Breast epithelium (tissue), 4 donors: ENCODE data around the gene ARL4C. TPM values are rescaled to one million over a fixed set of nuclear protein-coding genes. Genes with fewer than 3 reads are reported as not detected.

Experiments
- DNase-seq, 2 donors: peaks; one replicate each; pipeline ENCODE4 v3.0.0-alpha.2; 2019; ENCODE audit warnings: low spot score in 2 of 2
- H3K27ac ChIP-seq, 2 donors: fragments of 200-600 bp; sonication (generic) in 1 of 2; one replicate each; pipeline ENCODE4 v1.5.1; 2016 to 2019; ENCODE audit warnings: mild to moderate bottlenecking in 1 of 2
- H3K27me3 ChIP-seq, 2 donors: fragments of 200-600 bp; sonication (generic) in 1 of 2; one replicate each; pipeline versions ENCODE4 v1.5.1 to v1.6.0; 2017 to 2019; ENCODE audit warnings: control low read depth in 1 of 2, mild to moderate bottlenecking in 1 of 2
- H3K36me3 ChIP-seq: fragments of 200-600 bp; one replicate; pipeline ENCODE4 v1.5.1; 2019
- H3K4me1 ChIP-seq, 2 donors: fragments of 200-600 bp; sonication (generic); one replicate each; pipeline ENCODE4 v1.5.1; 2016 to 2019; ENCODE audit warnings: control low read depth in 1 of 2
- H3K4me3 ChIP-seq, 3 donors: fragments of 200-600 bp; sonication (generic); 1 replicate in 2 of 3; 2 replicates in 1 of 3; pipeline ENCODE4 v1.5.1; 2016 to 2019; ENCODE audit warnings: mild to moderate bottlenecking in 3 of 3, moderate library complexity in 2 of 3
- H3K9me3 ChIP-seq, 2 donors: fragments of 200-600 bp; sonication (generic) in 1 of 2; one replicate each; pipeline ENCODE4 v1.5.1; 2016 to 2019; ENCODE audit warnings: control low read depth in 1 of 2
- CTCF ChIP-seq, 3 donors: fragments of 450-650 bp; IDR thresholded peaks; one replicate each; pipeline ENCODE4 v1.5.1; 2016 to 2017; ENCODE audit warnings: antibody characterized with exemption in 3 of 3, mild to moderate bottlenecking in 3 of 3, moderate library complexity in 3 of 3
- POLR2A ChIP-seq: fragments of 450-650 bp; IDR thresholded peaks from one replicate; pipeline ENCODE4 v1.6.1; 2016; ENCODE audit warnings: antibody characterized with exemption, mild to moderate bottlenecking, moderate library complexity
- POLR2AphosphoS5 ChIP-seq, 3 donors: sonication (generic); formaldehyde crosslinking; IDR thresholded peaks; one replicate each; pipeline ENCODE4 v1.6.1; 2017; ENCODE audit warnings: antibody characterized with exemption in 3 of 3
- intact Hi-C: fragments of 100-400 bp; cut with DNase I; formaldehyde crosslinking; loops from one replicate; pipeline ENCODE4 v1.15.1; 2023; ENCODE audit warnings: low total_unique reads
- total RNA-seq, 3 donors: library from RNA; depleted of rRNA; stranded (reverse); fragments of >200 nt; gene quantifications; one replicate each; pipeline ENCODE4 v1.1.0, GENCODE V29; 2016

ARL4C gene
- total RNA-seq, 3 donors from 2014 or later: 16.1 to 61.0 (median 23.5) TPM

GRCh38 chr2:234448506-234449184 lies 48.2 kb downstream of the ARL4C start:
- Histone ChIP-seq H3K27me3 (no peaks in the 10 kb centered on the region), H3K27ac (peak overlapping the region in 1 of 2 donors; percentile 77), H3K4me3 (no peak overlapping the region), H3K9me3 (no peaks in the 10 kb centered on the region), H3K4me1 (no peaks in the 10 kb centered on the region), H3K36me3 (no peaks in the 10 kb centered on the region)
- intact Hi-C loops: no loop called here
- no peak for TF ChIP-seq CTCF (IDR thresholded peaks at IDR 0.05)
- no peak for TF ChIP-seq POLR2A
- TF ChIP-seq POLR2AphosphoS5 (IDR thresholded peaks at IDR 0.05): no peak
- DNase-seq: no peak

GRCh38 chr2:234447963-234448362 lies 48.9 kb downstream of the ARL4C start:
- peak overlapping the region; percentile 77 to 84 for H3K27ac ChIP-seq
- H3K36me3 ChIP-seq: no peaks in the 10 kb centered on the region
- H3K9me3 ChIP-seq: no peaks in the 10 kb centered on the region
- no peaks in the 10 kb centered on the region for H3K27me3 ChIP-seq
- H3K4me1 ChIP-seq: no peaks in the 10 kb centered on the region
- TF ChIP-seq POLR2AphosphoS5 (IDR thresholded peaks at IDR 0.05) (no peak), POLR2A (no peak), CTCF (IDR thresholded peaks at IDR 0.05) (no peak)
- intact Hi-C loops: no loop called here
- DNase-seq: no peak
- H3K4me3 ChIP-seq: no peak overlapping the region

GRCh38 chr2:234447189-234447588 lies 49.7 kb downstream of the ARL4C start:
- Histone ChIP-seq H3K4me3 (no peak overlapping the region), H3K9me3 (no peaks in the 10 kb centered on the region), H3K27me3 (no peaks in the 10 kb centered on the region), H3K36me3 (no peaks in the 10 kb centered on the region), H3K27ac (peak overlapping the region; percentile 77 to 84), H3K4me1 (no peaks in the 10 kb centered on the region)
- DNase-seq: peak in 1 of 2 donors; percentile 74
- TF ChIP-seq CTCF (IDR thresholded peaks at IDR 0.05): no peak
- TF ChIP-seq POLR2AphosphoS5 (IDR thresholded peaks at IDR 0.05): no peak
- TF ChIP-seq POLR2A: no peak
- intact Hi-C loops: no loop called here

- DNase-seq: peak in 1 of 2 donors; percentile 79
- peak overlapping the region; percentile 77 to 89 for H3K27ac ChIP-seq
Measured at GRCh38 chr2:234446404-234447076, 50.3 kb downstream of the ARL4C start.

More at GRCh38 chr2:234446404-234447076, 50.3 kb downstream of the ARL4C start:
- Histone ChIP-seq H3K4me1 (no peaks in the 10 kb centered on the region), H3K36me3 (no peaks in the 10 kb centered on the region), H3K27me3 (no peaks in the 10 kb centered on the region), H3K9me3 (no peaks in the 10 kb centered on the region), H3K4me3 (peak overlapping the region in 1 of 3 donors; percentile 3)
- TF ChIP-seq POLR2A: no peak
- TF ChIP-seq CTCF (IDR thresholded peaks at IDR 0.05): no peak
- TF ChIP-seq POLR2AphosphoS5 (IDR thresholded peaks at IDR 0.05): peak in 1 of 3 donors; percentile 40
- intact Hi-C loops: no loop called here
